ENCODE data around the gene TRPV2.
"Not testable (repeated sequence)": the region's sequence is repeated elsewhere in the genome, so short reads cannot be mapped to it uniquely, and the experiment has no call there.

TRPV2 gene

DNA sequence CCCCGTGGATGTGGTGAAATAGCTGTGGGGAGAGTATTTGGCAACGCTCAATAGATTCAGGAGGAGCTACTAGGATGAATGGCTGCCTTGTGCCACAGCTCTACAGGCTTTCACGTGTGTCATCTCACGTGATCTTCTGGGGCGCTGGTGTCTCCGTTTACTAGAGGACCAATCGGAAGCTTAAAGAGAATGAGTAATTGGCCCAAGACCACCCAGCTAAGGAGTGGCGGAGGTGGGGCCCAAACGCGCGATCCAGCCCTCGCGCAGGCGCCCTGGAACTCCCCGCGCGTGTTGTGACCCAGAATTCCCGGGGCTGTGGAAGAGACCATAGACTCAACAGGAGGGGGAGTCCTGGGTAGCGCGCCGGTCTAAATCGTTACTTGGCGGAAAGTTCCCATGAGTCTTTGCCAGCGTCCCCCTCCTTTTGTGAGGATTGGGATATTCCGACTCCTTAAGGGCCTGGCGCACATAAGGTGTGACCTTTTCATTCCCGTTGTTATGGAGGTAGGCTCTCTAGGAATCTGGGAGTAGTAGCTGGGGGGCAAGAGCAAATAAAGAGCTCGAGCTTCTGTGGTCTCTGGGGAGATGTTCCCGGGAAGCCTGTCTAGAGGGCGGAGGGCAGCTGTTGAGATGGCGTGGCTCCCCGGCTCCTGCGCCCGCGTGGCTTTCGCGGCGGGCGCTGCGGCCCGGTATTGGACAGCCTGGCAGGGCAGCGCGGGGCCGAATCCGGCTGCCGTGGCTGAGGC lies 23.4 kb downstream of the TRPV2 start:
- DNase-seq, result peak; percentile 100

DNA sequence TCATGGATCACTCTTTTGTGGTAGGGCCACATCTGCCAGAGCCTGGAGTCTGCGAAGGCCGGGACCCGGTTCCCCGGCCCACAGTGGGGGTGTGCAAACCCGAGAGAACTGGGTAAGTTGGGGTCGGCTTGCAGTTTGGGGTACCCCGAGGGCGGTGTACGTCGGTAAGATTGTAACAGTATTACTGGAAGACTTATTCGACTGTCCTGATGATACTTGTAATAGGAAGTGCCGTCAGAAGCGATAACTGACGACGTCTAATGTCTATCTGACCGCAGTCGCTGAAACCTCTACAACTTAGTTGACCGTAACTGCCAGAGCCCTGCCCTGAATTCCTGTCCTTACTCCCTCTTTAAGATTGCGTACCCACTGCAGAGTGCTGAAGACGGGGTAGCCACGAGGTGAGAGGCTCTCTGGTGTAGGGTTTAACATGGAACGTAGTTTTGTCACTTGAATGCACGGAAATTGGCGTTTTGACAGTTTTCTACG lies 24.0 kb downstream of the TRPV2 start:
- DNase-seq, result no peak

DNA sequence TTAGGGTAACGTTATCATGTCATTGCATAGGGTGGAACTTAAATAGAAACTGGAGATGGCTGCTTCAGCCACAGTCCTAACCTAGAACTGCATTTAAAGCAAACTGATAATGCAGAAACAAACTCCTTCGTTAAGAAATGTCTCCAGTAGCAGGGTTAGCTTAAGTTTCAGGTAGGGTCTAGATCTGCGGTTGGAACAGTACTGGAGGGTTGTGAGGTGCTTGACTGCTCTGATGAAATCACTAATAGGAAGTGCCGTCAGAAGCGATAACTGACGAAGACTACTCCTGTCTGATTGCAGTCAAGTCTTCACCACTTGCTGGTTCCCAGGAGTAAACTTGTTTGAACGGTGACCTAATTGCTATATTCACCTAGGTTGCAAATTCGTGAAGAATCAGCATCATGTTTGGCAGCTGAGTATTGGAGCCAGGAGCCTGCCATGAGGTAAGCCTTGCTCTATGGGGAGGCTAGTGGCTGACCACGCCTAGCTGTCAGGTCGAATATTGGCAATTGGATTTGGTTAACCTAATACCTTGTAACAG lies 24.5 kb downstream of the TRPV2 start:
- DNase-seq, result peak; percentile 36

DNA sequence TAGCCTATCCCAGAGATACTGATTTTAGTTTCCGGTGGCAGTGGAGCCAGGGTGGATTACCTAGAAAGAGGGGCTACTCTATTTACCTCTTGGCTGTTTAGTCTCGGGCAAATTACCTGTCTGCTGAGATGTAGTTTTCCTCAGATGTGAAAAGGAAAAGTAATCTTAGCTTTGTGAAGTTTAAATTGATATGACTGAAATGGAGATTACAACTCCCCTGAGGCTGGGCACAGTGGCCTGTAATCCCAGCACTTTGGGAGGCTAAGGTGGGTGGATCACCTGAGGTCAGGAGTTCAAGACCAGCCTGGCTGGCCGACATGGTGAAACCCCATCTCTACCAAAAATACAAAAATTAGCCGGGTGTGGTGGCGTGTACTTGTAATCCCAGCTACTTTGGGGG lies 25.0 kb downstream of the TRPV2 start:
- DNase-seq, result not testable (repeated sequence)

DNA sequence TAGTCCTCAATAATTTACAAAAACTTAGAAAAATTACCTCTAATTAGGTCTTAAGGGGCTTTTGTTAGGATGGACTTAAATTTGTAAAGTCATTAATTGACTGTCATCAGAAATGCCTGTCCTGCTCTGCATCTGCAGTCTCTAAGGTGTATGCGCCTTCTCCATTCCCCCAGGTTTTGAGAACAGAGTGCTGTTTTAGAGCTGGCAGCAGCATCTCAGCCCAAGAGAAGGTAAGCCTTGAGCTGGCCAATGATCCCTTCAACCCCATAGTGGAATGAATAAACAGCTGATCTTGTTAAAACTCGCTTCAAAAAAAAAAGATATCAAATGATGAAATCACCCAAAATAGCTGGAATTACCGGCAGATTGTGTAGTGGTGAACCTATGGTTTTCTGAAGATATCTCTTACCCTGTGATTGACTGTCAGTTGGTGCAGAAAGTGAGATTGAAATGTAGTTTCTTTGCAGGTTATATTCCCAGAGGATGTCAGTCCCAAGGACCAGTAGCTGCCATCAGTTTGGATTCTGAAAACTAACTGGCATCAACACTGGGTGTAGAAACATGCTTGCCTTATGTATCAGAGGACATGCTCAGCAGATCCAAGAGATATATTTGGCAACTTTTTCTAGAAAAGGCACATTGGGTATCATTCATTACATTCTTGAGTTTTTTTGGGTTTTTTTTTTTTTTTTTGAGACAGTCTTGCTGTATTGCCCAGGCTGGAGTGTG lies 25.7 kb downstream of the TRPV2 start:
- peak; percentile 33 for DNase-seq

DNA sequence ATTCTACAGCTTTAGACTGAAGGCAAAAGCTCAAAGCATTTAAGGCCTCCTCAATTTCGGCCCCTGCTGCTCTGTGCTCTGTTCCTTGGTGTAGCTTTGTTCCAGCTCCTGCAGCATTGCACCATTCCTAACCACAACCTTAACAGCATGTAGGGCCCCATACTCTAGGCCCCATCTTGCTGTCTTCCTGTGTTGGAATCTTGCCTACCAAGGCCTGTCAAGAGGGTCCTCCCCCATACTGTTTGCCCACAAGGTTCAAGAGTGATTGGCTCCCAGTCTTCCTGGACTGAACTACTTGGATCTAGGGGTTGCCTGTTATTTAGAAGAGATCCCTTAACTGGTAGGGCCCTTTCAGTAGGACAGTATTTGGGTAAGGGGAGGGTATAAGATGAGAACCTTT lies 26.8 kb downstream of the TRPV2 start:
- no peak for DNase-seq

DNA sequence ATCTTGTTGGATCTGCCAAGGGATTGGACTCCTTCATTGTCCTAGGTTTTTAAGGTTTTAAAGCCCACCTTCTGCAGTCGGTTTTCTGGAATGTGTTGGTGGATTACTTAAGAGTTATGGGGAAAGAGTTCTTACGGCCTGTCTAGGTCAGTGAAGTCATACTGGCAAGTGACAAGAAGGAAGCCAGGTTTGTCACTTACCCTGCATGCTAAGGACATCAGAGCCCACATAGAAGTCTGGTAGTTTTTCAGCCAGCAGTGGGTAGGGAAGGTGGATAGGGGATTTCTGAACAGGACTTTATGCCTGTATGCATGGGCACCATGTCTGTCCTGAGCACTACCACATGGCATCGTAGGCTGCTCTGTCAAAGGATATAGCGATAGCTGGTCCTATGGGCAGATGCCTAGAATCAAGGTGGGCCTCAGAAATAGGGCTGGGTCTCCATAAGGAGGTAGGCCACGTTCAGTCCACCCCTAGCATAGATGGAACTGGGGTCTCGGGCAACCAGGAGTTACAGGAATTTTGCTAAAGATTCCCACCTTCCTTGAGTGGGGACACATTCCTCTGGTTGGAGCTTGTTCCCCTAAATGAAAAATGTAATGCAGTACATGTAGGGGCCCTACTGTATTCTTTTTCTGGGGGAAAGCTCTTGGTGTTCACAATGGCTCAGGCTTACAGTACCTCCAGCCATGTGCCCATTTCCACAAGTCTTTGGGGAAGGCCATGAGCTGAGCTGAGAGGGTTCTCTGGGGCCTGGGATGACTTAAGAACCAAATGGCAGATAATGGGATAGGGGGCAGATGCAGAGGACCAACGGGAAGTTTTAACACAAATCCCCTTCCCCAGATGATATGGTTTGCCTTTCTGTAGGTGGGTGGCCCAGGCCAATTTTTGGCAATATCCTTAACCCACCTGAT lies 27.5 kb downstream of the TRPV2 start:
- peak; percentile 48 for DNase-seq

DNA sequence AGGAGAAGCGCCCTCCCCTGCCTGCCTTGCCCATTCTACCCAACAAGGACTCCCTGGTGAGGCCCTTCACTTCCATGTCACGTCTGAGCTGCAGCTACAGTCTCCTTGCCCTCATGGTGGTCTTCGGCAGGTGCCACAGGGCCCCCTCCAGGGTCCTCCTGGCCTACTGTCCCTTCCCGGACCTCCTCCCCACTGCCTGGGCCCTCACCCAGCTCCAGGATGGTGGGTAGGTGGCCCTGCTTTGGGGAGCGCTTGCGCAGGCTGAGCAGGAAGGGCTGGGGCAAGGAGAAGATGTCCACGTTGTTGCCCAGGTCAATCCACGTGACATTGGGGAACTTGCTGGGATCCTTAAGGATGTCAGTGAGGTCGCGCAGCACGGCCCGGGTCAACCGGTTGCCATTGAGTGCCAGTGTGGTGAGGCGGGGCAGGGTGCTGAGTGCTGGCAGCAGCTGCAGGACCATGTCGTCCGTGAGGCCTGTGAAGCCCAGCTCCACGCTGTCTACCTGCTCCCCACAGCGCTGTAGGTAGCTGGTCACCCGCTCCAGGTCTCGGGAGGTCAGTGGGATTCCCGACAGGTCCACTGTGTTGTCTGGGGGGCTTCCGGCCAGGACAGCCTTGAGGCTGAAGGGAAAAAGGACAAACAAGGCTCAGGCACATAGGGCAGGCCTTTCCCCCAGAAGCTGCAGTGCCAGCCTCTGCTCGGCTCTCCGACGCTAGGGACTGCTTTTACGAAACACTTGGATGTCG lies 28.3 kb downstream of the TRPV2 start:
- DNase-seq, result peak; percentile 45

DNA sequence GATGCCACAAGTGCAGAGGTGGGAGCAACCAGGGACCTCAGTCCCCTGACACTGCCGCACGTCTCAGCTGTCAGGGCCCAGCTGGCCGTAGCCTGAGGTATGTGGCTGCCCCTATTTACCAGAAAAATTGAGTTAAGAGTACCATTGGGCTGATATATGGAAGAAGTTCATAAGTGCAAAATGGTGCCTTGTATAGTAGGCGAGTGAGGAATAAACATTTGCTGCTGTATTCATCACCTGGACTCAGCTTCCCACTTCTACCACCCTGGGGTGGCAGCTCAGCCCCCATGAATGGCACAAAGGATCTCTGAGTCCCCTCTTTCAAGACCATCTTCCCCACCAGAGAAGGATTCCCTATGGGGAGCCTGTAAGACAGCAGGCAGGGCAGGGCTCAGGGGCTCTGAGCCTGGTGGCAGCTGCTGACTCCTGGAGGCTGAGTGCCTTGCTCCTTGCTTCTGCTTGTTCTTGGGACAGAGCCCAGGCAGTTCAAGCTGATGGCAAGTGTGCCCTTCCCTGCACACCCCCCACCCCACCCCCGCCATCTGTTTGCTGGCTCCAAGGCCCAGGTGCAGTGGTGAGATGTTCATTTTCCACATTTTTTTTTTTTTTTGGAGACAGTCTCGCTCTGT lies 29.0 kb downstream of the TRPV2 start:
- DNase-seq, result peak; percentile 33

DNA sequence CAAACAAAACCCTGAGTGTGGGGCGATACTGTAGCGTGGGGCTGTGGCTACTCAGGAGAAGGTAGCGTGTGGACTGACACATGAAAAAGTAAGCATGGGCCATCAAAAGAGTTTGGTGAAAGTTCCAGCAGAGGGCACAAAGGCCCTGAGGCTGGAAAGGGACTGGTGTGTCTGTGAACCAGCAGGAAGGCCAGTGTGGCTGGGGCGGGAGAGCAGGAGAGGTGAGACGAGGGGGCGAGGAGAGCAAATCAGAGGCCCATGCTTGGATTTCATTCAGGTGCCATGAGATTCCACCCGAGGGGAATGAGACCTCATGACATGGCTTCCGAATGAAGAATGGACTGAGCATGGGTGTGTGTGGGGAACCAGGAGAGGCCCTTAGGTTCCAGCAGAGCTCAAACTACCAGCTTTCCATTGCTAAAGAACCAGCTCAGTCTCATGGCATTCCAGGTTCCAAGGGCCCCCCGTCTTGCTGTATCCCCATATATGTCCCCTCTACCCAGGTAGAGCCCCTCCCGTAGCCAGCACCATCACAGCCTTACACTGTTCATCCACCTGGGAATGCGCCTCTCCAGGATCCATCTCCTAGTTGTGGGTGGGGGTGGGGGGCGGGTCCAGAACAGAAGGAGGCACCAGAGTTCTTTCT lies 31.1 kb downstream of the TRPV2 start:
- DNase-seq, result peak; percentile 38

DNA sequence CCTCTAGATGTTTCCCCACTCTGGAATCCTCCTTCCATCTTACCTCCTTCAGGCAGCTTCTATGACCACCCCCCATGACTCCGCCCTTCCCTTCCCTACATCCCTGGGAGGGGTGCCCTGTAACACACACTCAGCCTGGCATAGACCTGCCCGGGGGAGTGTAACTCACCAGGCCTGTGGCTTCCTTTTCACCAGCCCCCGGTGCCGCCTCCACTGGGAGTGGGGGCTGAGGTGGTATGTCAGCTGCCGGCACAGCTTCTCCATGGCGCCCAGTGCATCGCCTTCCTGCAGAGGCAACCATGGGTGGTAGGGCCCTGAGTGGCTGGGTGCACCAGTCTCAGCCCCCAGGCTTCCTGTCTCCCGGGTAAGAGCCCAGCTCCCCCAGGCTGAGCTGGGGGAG lies 32.3 kb downstream of the TRPV2 start:
- DNase-seq, result no peak

DNA sequence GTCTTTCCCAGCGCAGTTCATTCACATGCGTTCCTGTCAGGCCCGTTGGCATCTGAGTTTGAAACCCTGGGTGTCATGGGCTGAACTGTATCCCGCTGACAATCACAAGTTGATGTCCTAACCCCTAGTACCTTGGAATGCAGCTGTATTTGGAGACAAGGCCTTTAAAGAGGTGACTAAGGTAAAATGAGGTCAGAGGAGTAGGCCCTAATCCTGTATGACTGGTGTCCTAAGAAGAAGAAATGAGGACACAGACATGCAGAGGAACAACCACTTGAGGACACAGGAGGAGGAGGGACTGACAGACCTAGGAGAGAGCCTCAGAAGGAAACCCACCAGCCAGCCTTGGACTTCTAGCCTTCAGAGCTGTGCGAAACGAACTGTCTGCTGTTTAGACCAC lies 33.1 kb downstream of the TRPV2 start:
- DNase-seq, result no peak

DNA sequence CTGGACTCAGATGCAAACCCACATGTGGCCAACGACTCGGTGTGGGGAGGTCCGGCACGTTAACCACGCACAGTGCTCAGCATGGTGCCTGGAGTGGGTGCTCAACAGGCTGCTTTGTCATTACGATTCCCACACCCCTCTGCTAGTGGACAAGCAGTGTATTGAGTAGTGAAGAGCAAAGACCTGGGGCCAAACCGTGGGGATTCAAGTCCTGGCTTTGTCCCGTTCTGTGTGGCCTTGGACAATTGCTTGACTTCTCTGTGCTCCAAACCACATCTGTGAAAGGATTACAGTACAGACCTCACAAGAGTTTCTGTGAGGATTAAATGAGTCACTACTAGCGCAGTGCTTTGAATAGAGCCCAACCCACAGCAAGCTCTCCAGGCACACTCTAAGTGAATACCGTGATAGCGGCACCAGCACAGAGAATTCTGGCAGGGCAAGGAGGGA lies 33.8 kb downstream of the TRPV2 start:
- DNase-seq, result peak; percentile 40

DNA sequence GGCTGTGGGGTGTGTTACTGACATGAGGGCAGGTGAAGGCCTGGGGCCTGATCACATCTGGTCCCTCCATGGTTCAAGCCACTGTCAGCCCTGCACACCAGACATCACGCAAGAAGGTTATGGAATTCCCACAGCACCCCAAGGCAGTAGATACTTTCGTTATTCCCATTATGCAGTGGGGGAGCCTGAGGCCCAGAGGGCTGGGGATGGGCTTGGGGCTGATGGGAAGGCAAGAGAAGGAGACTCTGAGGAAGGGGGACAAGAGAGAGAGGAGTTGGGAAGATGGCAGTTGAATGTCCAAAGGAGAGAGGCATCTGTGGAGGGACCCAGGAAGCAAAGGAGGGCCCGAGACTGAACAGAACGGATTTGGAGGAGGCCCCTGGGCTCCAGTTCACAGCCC lies 34.7 kb downstream of the TRPV2 start:
- DNase-seq, result no peak

DNA sequence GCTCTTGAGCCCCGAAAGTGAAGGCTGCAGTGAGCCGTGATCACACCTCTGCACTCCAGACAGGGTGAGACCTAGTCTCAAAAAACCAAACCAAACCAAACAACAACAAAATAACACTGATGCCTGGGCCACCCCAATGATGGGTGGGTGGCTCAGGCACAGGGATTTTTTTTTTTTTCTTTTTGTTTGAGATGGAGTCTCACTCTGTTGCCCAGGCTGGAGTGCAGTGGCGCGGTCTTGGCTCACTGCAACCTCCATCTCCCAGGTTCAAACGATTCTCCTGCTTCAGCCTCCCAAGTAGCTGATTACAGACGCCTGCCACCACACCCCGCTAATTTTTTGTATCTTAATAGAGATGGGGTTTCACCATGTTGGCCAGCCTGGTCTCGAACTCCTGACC lies 36.9 kb downstream of the TRPV2 start:
- DNase-seq, result not testable (repeated sequence)

DNA sequence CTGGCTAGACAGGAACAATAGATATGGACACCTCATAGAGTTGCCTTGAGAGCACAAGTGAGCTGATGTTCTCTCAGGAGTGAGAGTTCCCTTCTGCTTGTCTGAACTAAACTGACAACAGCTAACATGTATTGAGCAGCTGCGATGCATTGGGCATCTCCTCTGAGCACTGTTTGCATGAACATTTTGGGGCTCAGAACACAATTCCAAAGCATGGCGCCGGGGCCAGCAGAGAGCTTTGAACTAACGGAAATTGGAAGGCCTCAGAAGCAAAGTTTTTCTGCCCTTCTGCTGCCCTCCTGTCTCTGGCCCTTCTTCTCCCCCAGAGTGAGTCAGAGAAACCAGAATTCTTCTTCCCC lies 38.1 kb downstream of the TRPV2 start:
- peak; percentile 10 for DNase-seq

DNA sequence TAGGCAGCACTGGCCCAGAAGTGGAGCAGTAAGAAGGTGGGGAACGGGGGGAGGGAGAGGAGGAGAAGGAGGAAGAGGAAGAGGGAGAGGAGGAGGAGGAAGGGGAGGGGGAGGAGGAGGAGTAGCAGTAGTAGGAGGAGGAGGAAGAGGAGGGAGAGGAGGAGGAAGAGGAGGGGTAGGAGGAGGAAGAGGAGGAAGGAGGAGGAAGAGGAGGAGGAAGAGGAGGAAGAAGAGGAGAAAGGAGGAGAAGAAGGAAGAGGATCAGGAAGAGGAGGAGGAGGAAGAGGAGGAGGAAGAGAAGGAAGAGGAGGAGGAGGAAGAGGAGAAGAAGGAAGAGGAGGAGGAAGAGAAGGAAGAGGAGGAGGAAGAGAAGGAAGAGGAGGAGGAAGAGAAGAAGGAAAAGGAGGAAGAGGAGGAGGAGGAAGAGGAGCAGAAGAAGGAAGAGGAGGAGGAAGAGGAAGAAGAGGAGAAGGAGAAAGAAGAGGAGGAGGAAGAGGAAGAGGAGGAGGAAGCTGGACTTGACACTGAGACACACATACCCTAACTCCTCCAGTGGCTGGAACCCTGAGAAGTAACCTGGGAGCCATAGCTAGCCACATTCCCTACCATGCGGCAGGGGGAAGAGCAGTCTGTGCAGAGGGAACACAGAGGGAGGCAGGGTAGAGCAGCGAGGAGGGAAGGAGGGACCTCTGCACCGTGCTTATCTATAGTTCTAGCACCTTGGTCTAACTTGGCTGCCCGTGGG lies 40.8 kb downstream of the TRPV2 start:
- no peak for DNase-seq

DNA sequence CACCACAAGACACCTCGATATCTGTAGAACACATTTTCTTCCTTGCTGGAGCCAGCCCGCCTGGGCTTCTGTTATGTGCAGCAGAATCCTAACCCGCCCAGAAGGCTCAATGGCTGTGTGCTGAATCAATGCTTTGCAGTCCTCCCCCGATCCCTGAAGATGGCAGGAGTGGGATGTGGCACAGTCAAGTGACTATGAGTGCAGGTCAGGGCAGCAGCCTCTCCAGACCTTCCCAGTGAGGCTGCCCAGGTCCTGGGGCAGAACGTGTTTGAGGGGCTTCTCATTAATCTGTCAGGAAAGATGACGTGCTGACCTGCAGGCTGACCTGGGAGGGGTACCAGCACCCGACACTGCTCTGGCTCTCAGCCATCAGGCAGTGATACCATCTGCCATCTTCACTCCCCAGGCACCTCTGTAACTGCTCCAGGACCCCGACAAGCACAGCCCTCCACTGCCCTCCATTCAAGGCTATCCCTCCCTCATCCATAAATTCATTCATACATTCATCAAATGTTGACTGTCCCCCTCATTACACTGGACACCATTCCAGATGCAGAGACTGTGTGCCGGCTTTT lies 41.5 kb downstream of the TRPV2 start:
- no peak for DNase-seq

DNA sequence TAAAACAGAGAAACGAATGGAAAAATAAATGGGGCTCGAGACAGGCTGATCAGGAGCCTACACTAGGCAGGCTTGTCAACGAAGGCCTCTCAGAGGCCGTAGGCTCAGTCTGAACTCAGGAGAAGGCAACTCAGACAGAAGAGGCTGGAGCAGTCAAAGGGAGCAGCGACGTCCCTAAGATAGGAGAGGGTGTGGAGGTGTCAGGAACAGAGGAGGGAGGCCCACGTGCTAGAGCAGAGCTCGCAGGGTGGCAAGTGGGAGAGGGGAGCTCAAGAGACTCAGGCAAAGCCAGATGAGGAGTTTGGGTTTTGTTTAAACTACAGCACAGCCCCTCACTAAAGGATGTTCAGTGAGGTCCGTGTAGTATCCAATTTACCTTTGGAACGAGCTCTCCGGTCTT lies 43.9 kb downstream of the TRPV2 start:
- DNase-seq, result no peak

Data from EL (cell line).